WTC11 (cell line): Measurements from ENCODE around the gene TARP.

Experiments
- CTCF ChIP-seq: fragments of 200-600 bp; IDR thresholded peaks from 2 replicates; pipeline ENCODE4 v1.8.0; 2022; ENCODE audit warnings: antibody characterized with exemption
- ELF4 ChIP-seq: sonication (generic); formaldehyde crosslinking; IDR thresholded peaks from 2 replicates; pipeline ENCODE4 v1.8.1; 2022; ENCODE audit warnings: low read depth, mild to moderate bottlenecking, moderate library complexity, missing genetic modification reagents
- ETV6 ChIP-seq: sonication (generic); formaldehyde crosslinking; IDR thresholded peaks from 2 replicates; pipeline ENCODE4 v1.8.1; 2022; ENCODE audit warnings: mild to moderate bottlenecking, missing genetic modification reagents
- FOXP1 ChIP-seq: sonication (generic); formaldehyde crosslinking; IDR thresholded peaks from 2 replicates; pipeline ENCODE4 v1.8.0; 2022; ENCODE audit warnings: missing genetic modification reagents, mild to moderate bottlenecking, moderate library complexity, borderline replicate concordance
- HMGXB4 ChIP-seq: sonication (generic); formaldehyde crosslinking; IDR thresholded peaks from 2 replicates; pipeline ENCODE4 v1.8.1; 2023; ENCODE audit warnings: mild to moderate bottlenecking, moderate library complexity, missing genetic modification reagents
- IRF1 ChIP-seq: sonication (generic); formaldehyde crosslinking; IDR thresholded peaks from 2 replicates; pipeline ENCODE4 v1.8.0; 2023; ENCODE audit warnings: missing genetic modification reagents
- IRF2 ChIP-seq: sonication (generic); formaldehyde crosslinking; IDR thresholded peaks from 2 replicates; pipeline ENCODE4 v1.8.0; 2022; ENCODE audit warnings: low read depth, missing genetic modification reagents, borderline replicate concordance
- MAX ChIP-seq: sonication (generic); formaldehyde crosslinking; IDR thresholded peaks from 2 replicates; pipeline ENCODE4 v1.8.0; 2022; ENCODE audit warnings: mild to moderate bottlenecking, missing genetic modification reagents
- NFATC4 ChIP-seq: fragments of 250-450 bp; sonication (Bioruptor Pico); IDR thresholded peaks from 2 replicates; pipeline ENCODE4 v1.9.0; 2021; ENCODE audit warnings: mild to moderate bottlenecking
- RELA ChIP-seq: sonication (generic); formaldehyde crosslinking; IDR thresholded peaks from 2 replicates; pipeline ENCODE4 v1.8.1; 2022; ENCODE audit warnings: missing genetic modification reagents, mild to moderate bottlenecking, borderline replicate concordance

GRCh38 chr7:38284553-38284952 lies 11.1 kb upstream of the TARP start:
- TF ChIP-seq CTCF: no peak
- TF ChIP-seq ELF4 (CRISPR knock-in tag): no peak
- no peak for TF ChIP-seq IRF1 (CRISPR knock-in tag)
- no peak for TF ChIP-seq RELA (CRISPR knock-in tag)
- TF ChIP-seq NFATC4 (CRISPR knock-in tag): no peak
- no peak for TF ChIP-seq ETV6 (CRISPR knock-in tag)
- no peak for TF ChIP-seq IRF2 (CRISPR knock-in tag)
- no peak for TF ChIP-seq MAX
- TF ChIP-seq FOXP1: no peak
- no peak for TF ChIP-seq HMGXB4
